Breast epithelium (tissue), 4 donors: Measurements from ENCODE around the gene SPTBN1. TPM values are rescaled to one million over a fixed set of nuclear protein-coding genes. Genes with fewer than 3 reads are reported as not detected.
"Not testable (repeated sequence)": the region's sequence is repeated elsewhere in the genome, so short reads cannot be mapped to it uniquely, and the experiment has no call there.

Experiments
- DNase-seq, 2 donors: peaks; one replicate each; pipeline ENCODE4 v3.0.0-alpha.2; 2019; ENCODE audit warnings: low spot score in 2 of 2
- H3K27ac ChIP-seq, 2 donors: fragments of 200-600 bp; sonication (generic) in 1 of 2; one replicate each; pipeline ENCODE4 v1.5.1; 2016 to 2019; ENCODE audit warnings: mild to moderate bottlenecking in 1 of 2
- H3K27me3 ChIP-seq, 2 donors: fragments of 200-600 bp; sonication (generic) in 1 of 2; one replicate each; pipeline versions ENCODE4 v1.5.1 to v1.6.0; 2017 to 2019; ENCODE audit warnings: control low read depth in 1 of 2, mild to moderate bottlenecking in 1 of 2
- H3K36me3 ChIP-seq: fragments of 200-600 bp; one replicate; pipeline ENCODE4 v1.5.1; 2019
- H3K4me1 ChIP-seq, 2 donors: fragments of 200-600 bp; sonication (generic); one replicate each; pipeline ENCODE4 v1.5.1; 2016 to 2019; ENCODE audit warnings: control low read depth in 1 of 2
- H3K4me3 ChIP-seq, 3 donors: fragments of 200-600 bp; sonication (generic); 1 replicate in 2 of 3; 2 replicates in 1 of 3; pipeline ENCODE4 v1.5.1; 2016 to 2019; ENCODE audit warnings: mild to moderate bottlenecking in 3 of 3, moderate library complexity in 2 of 3
- H3K9me3 ChIP-seq, 2 donors: fragments of 200-600 bp; sonication (generic) in 1 of 2; one replicate each; pipeline ENCODE4 v1.5.1; 2016 to 2019; ENCODE audit warnings: control low read depth in 1 of 2
- CTCF ChIP-seq, 3 donors: fragments of 450-650 bp; IDR thresholded peaks; one replicate each; pipeline ENCODE4 v1.5.1; 2016 to 2017; ENCODE audit warnings: antibody characterized with exemption in 3 of 3, mild to moderate bottlenecking in 3 of 3, moderate library complexity in 3 of 3
- POLR2A ChIP-seq: fragments of 450-650 bp; IDR thresholded peaks from one replicate; pipeline ENCODE4 v1.6.1; 2016; ENCODE audit warnings: antibody characterized with exemption, mild to moderate bottlenecking, moderate library complexity
- POLR2AphosphoS5 ChIP-seq, 3 donors: sonication (generic); formaldehyde crosslinking; IDR thresholded peaks; one replicate each; pipeline ENCODE4 v1.6.1; 2017; ENCODE audit warnings: antibody characterized with exemption in 3 of 3
- intact Hi-C: fragments of 100-400 bp; cut with DNase I; formaldehyde crosslinking; loops from one replicate; pipeline ENCODE4 v1.15.1; 2023; ENCODE audit warnings: low total_unique reads
- total RNA-seq, 3 donors: library from RNA; depleted of rRNA; stranded (reverse); fragments of >200 nt; gene quantifications; one replicate each; pipeline ENCODE4 v1.1.0, GENCODE V29; 2016

The SPTBN1 gene
- total RNA-seq, 3 donors from 2014 or later = 223 to 1,216 (median 273) TPM

- H3K4me1 ChIP-seq = no peaks in the 10 kb centered on the region
- H3K27ac ChIP-seq = peak overlapping the region in 1 of 2 donors; percentile 35
- intact Hi-C loops = no loop called here
- no peaks in the 10 kb centered on the region for H3K36me3 ChIP-seq
- H3K27me3 ChIP-seq = no peaks in the 10 kb centered on the region
- no peak for DNase-seq
- H3K9me3 ChIP-seq = no peaks in the 10 kb centered on the region
- TF ChIP-seq CTCF (IDR thresholded peaks at IDR 0.05) = no peak
- no peak overlapping the region for H3K4me3 ChIP-seq
Measured at GRCh38 chr2:54504866-54505265, 48.7 kb downstream of the SPTBN1 start.

GRCh38 chr2:54508541-54508940, 52.4 kb downstream of the SPTBN1 start:
- Histone ChIP-seq H3K4me1 (no peaks in the 10 kb centered on the region), H3K36me3 (no peaks in the 10 kb centered on the region), H3K9me3 (no peaks in the 10 kb centered on the region), H3K27ac (no peak overlapping the region), H3K27me3 (no peaks in the 10 kb centered on the region), H3K4me3 (no peak overlapping the region)
- TF ChIP-seq POLR2AphosphoS5 (IDR thresholded peaks at IDR 0.05) (no peak), POLR2A (no peak), CTCF (IDR thresholded peaks at IDR 0.05) (no peak)
- no peak for DNase-seq
- intact Hi-C loops = no loop called here

DNA sequence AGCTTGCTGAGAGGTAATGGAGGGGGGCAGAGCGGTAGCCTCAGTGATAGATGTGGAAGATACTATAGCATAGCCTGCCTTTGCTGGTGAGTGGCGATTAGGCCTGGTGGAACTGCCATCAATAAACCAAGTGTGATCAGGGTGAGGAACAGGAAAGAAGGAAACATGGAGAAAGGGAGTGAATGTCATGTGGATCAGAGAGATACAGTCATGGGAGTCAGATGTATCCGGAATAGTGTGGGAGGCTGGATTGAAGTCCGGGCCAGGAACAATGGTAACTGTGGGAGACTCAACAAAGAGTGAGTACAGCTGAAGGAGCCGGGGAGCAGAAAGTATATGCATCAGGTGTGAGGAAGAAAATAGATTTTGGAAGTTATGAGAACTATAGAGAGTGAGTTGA, 52.9 kb downstream of the SPTBN1 start:
- H3K9me3 ChIP-seq, DNase-seq, H3K27me3 ChIP-seq, H3K4me3 ChIP-seq, H3K36me3 ChIP-seq, H3K4me1 ChIP-seq, intact Hi-C loops: not testable (repeated sequence)
- peak overlapping the region in 1 of 2 donors; percentile 8 for H3K27ac ChIP-seq

- no peaks in the 10 kb centered on the region for H3K9me3 ChIP-seq
- TF ChIP-seq CTCF (IDR thresholded peaks at IDR 0.05) (no peak), POLR2A (no peak), POLR2AphosphoS5 (IDR thresholded peaks at IDR 0.05) (no peak)
- H3K27ac ChIP-seq = no peak overlapping the region
- H3K36me3 ChIP-seq = no peaks in the 10 kb centered on the region
- no peak overlapping the region for H3K4me3 ChIP-seq
- H3K27me3 ChIP-seq = no peaks in the 10 kb centered on the region
- no peaks in the 10 kb centered on the region for H3K4me1 ChIP-seq
- DNase-seq = no peak
- intact Hi-C loops = no loop called here
Measured at GRCh38 chr2:54510916-54511315, 54.8 kb downstream of the SPTBN1 start.

DNA sequence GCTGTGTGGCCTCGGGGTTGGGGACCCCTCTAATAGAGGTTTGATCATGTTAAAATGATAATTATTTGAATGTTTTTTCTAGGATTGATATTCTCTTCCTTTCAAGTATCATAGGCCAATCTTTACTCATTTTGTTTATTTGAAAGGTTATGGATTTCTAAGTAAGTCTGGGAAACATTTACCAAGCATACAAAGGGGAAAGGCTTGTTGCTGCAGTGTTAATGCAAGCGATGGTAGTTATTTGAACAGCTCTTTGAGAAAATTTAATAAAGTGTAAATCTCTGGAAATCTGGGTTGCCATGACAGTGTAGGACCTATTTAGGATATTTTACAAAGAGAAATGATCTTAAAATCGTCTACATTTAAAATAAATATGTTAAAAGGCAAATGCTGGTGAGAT, 56.1 kb downstream of the SPTBN1 start:
- Histone ChIP-seq H3K36me3 (no peaks in the 10 kb centered on the region), H3K4me1 (no peaks in the 10 kb centered on the region), H3K4me3 (no peak overlapping the region), H3K9me3 (no peaks in the 10 kb centered on the region), H3K27ac (no peak overlapping the region), H3K27me3 (no peaks in the 10 kb centered on the region)
- intact Hi-C loops = no loop called here
- DNase-seq = no peak
- TF ChIP-seq POLR2AphosphoS5 (IDR thresholded peaks at IDR 0.05) (no peak), POLR2A (no peak), CTCF (IDR thresholded peaks at IDR 0.05) (no peak)

GRCh38 chr2:54512663-54513362, 56.7 kb downstream of the SPTBN1 start:
- intact Hi-C loops = no loop called here
- H3K4me3 ChIP-seq = no peak overlapping the region
- H3K4me1 ChIP-seq = no peaks in the 10 kb centered on the region
- H3K27ac ChIP-seq = no peak overlapping the region
- DNase-seq = no peak
- H3K9me3 ChIP-seq = no peaks in the 10 kb centered on the region
- TF ChIP-seq CTCF (IDR thresholded peaks at IDR 0.05) (no peak), POLR2AphosphoS5 (IDR thresholded peaks at IDR 0.05) (no peak), POLR2A (no peak)
- H3K27me3 ChIP-seq = no peaks in the 10 kb centered on the region
- H3K36me3 ChIP-seq = no peaks in the 10 kb centered on the region
